SK-N-MC (cell line): ENCODE results near the gene TRIM27.

ENCODE experiments used
- EZH2 ChIP-seq: fragments of 200-600 bp; sonication (generic); IDR thresholded peaks from one replicate; pipeline ENCODE4 v1.6.1; 2017; ENCODE audit warnings: antibody characterized with exemption
- FOXP2 ChIP-seq: optimal IDR thresholded peaks from 2 replicates; pipeline ENCODE3; 2011; ENCODE audit warnings: mild to moderate bottlenecking, moderate library complexity; ENCODE audit not compliant: insufficient read depth; ENCODE audit errors: extremely low read length, control extremely low read depth
- POLR2AphosphoS5 ChIP-seq: IDR thresholded peaks from 2 replicates; pipeline ENCODE4 v1.6.1; 2012; ENCODE audit warnings: mild to moderate bottlenecking, low read depth, low read length, borderline replicate concordance

- TF ChIP-seq EZH2 (no peak), POLR2AphosphoS5 (no peak), FOXP2 (no peak)
These were observed 37.7 kb downstream of the TRIM27 start for GRCh38 chr6:28886079-28886439.
